ENCODE results near the gene SELL.
"Not testable (repeated sequence)": the region's sequence is repeated elsewhere in the genome, so short reads cannot be mapped to it uniquely, and the experiment has no call there.

The SELL gene

DNA sequence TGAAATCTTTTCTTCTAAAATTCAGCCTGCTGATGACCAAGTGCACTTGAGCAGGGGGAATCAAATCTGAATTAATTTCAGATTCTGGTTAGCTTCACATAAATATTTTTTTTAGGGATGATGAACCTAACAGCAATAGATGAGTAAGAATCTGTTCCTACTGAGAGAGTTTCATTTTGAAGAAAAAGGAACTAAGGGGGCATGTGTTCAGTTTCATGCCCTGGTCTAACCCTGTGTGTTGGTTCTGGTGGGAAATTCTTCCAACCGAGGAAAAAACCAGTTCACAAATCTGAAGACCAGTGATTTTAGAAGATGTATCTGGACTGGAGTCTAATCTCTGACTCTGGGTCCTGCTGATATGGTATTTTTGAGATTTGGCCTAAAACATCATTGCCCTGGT lies 13.7 kb downstream of the SELL start:
- TF ChIP-seq, protein P1, sequence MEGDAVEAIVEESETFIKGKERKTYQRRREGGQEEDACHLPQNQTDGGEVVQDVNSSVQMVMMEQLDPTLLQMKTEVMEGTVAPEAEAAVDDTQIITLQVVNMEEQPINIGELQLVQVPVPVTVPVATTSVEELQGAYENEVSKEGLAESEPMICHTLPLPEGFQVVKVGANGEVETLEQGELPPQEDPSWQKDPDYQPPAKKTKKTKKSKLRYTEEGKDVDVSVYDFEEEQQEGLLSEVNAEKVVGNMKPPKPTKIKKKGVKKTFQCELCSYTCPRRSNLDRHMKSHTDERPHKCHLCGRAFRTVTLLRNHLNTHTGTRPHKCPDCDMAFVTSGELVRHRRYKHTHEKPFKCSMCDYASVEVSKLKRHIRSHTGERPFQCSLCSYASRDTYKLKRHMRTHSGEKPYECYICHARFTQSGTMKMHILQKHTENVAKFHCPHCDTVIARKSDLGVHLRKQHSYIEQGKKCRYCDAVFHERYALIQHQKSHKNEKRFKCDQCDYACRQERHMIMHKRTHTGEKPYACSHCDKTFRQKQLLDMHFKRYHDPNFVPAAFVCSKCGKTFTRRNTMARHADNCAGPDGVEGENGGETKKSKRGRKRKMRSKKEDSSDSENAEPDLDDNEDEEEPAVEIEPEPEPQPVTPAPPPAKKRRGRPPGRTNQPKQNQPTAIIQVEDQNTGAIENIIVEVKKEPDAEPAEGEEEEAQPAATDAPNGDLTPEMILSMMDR (IDR thresholded peaks at IDR 0.05; ENCODE audit: extremely low read depth, insufficient read depth, missing control alignments), result no peak
- DNase-seq (ENCODE audit: low spot score), result no peak
- in situ Hi-C loops (cut with MboI; ENCODE audit: low pct_unique_long_range_greater_than_20kb, low sequenced_read_pairs, unreplicated experiment), result no loop called here

DNA sequence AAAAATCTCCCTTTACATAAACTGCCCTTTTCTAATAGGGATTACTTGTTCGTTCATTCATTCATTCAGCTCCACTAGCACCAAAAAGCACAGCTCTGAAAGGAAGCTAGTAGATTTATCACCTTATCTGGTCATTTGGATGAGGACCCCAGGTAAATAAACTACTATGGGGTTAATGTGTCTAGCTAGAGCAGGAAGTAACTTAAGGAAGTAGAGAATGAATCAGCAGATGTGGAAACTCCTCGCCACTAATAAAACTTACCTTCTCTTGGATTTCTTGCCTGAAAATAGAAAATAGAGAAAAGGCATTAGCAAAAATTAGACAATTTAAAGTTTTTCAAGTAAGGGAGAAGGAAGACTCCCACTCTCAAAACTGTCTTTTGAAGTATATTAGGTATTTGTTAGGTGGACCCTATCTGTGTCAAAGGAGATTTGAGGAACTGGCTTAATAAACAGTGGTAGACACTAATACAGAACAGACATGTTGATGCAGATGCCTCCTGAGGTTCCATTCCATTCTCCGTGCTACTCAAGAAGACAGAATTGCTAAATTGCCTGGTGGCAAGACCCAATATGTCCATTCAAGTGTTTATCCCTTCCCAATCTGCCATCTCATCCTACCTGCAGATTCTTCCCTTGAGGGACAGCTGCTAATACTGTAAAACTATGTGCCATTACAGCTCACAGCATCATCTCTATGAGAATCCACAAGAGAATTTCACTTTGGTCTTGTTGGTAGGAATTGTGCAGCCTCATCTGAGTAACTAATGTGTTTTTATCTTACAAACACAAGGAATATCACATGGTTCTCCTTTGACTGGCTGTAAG lies 14.9 kb downstream of the SELL start:
- TF ChIP-seq, protein P1 (IDR thresholded peaks at IDR 0.05; ENCODE audit: extremely low read depth, insufficient read depth, missing control alignments), result no peak
- DNase-seq (ENCODE audit: low spot score), result no peak
- in situ Hi-C loops (cut with MboI; ENCODE audit: low pct_unique_long_range_greater_than_20kb, low sequenced_read_pairs, unreplicated experiment), result no loop called here

DNA sequence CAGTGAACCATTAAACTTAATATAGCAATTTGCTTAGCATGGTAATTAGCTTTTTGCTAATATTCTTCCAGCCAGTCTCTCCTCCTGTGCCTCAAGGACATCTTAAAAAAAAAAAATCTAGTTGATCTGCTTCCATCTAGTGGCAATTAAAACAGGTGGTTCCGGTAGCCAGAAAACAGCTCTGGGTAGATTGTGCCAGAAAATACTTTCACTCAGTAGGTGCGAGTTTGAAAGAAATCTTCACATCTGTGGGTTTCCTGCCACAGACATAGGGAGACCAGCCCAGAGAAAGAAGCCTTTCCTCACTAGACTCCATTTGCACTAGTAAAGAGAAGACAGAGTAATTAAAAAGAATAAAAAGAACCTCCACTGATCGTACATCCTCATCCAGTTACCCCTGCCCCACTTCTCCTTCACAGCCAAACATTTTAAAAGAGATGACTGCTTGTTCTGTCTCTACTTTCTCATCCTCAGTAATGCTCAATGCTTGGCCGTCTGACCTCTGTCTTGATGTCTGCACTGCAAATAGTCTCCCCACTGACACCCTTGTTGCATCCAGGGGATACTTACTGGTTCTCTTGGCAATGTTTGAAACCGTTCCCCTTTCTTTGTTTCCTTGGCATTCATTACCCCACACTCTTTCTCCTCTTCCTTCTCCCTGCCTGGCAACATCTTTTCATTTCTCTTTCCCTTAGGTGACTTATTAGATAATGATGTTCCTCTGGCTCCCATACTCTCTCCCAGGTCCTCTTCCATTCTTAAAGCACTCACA lies 16.9 kb downstream of the SELL start:
- DNase-seq (ENCODE audit: low spot score), result no peak
- in situ Hi-C loops (cut with MboI; ENCODE audit: low pct_unique_long_range_greater_than_20kb, low sequenced_read_pairs, unreplicated experiment), result no loop called here
- TF ChIP-seq, protein P1 (IDR thresholded peaks at IDR 0.05; ENCODE audit: extremely low read depth, insufficient read depth, missing control alignments), result no peak

DNA sequence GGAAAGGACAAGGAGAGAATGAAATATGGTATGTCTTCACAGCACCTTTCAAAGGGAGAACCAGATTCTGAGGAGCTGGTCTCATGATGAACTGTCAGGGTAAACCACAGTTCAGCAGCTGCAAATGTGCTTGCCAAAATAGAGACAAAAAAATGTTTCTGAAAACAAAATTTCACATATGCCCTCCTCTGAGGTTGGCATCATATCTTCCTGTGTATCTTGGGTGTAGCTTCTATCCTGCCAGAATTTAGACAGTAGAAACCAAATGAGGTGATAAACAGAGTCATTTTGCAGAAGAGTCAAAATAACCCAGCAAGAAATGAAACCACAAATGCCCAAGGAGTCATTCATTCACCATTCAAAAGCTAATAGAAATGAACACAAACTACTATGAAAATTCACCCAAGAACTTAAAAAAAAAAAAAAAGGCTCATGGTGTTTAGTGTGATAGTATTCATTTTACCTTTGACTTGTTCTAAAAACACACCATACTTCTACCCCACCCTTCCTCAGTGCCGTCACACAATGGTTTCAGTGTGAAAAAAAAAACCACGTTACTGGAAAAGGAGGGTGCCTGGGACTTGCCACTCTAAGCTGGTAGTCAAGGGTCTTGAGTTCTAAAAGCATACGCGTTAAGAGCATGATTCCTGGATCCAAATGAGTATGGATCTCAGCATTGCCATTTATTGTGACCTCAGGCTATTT lies 18.5 kb downstream of the SELL start:
- DNase-seq (ENCODE audit: low spot score), result no peak
- TF ChIP-seq, protein P1 (IDR thresholded peaks at IDR 0.05; ENCODE audit: extremely low read depth, insufficient read depth, missing control alignments), result no peak
- in situ Hi-C loops (cut with MboI; ENCODE audit: low pct_unique_long_range_greater_than_20kb, low sequenced_read_pairs, unreplicated experiment), result no loop called here

DNA sequence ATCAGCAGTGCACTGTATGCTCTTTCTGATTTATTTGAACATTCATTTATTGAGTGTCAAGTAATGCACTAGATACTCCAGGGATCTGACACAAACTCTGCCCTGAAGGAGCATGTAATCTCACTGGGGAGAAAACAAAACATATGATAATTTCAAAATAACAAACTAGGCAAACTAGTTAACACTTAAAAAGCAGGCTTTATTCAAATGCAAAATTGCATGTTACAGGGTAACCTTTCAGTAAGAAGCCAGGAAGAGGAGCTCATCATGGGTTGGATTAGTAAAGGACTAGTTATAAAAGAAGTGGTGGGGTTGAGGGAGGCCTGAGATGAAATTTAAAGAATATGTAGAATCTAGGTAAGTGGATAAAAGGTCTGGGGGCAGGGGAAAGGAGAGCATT lies 20.9 kb downstream of the SELL start:
- TF ChIP-seq, protein P1 (IDR thresholded peaks at IDR 0.05; ENCODE audit: extremely low read depth, insufficient read depth, missing control alignments), result no peak
- in situ Hi-C loops (cut with MboI; ENCODE audit: low pct_unique_long_range_greater_than_20kb, low sequenced_read_pairs, unreplicated experiment), result no loop called here
- DNase-seq (ENCODE audit: low spot score), result no peak

DNA sequence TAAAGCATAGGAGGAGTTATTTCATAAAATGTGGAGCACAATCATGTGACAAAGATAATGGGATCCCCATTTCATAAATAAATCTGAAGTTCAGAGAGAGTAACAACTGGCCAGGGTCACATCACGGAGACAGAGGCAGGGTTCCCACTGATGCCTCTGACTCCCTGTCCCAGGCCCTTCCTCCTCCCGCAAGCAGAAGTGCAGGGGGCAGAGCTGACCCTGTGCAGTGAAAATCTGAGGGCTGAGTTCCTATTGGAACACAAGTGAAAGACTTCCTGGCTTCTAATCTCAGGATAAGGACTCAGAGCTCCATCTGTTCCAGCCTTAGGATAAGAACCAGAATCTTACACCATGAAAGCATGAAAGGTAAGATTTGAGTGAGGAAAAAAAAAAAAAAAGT lies 22.0 kb downstream of the SELL start:
- TF ChIP-seq, protein P1 (IDR thresholded peaks at IDR 0.05; ENCODE audit: extremely low read depth, insufficient read depth, missing control alignments), result no peak
- no peak for DNase-seq (ENCODE audit: low spot score)
- in situ Hi-C loops (cut with MboI; ENCODE audit: low pct_unique_long_range_greater_than_20kb, low sequenced_read_pairs, unreplicated experiment), result no loop called here

DNA sequence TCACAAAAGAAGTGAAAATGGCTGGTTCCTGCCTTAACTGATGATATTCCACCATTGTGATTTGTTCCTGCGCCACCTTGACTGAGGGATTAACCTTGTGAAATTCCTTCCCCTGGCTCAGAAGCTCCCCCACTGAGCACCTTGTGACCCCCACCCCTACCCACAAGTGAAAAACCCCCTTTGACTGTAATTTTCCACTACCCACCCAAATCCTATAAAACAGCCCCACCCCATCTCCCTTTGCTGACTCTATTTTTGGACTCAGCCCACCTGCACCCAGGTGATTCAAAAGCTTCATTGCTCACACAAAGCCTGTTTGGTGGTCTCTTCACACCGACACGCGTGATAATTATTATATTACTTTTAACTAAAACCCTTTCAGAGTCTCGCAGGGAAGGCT lies 23.0 kb downstream of the SELL start:
- DNase-seq (ENCODE audit: low spot score); in situ Hi-C loops (cut with MboI; ENCODE audit: low pct_unique_long_range_greater_than_20kb, low sequenced_read_pairs, unreplicated experiment): not testable (repeated sequence)
